HCT116 (cell line): ENCODE results near the gene ALDH3B1.

Experiments used
- CTCF ChIP-seq, 3 experiments: fragments of 200-600 bp in 1 of 3; sonication (generic) in 1 of 3; IDR thresholded peaks in 2 of 3; conservative IDR thresholded peaks in 1 of 3; 2 replicates each; pipeline ENCODE4 v1.5.1; 2012 to 2017; ENCODE audit warnings: low read depth in 2 of 3, low read length in 2 of 3, antibody characterized with exemption in 1 of 3, borderline replicate concordance in 1 of 3, control low read depth in 1 of 3, mild to moderate bottlenecking in 1 of 3, mixed read lengths in 1 of 3, mixed run types in 1 of 3, moderate library complexity in 1 of 3; ENCODE audit not compliant: insufficient read depth in 1 of 3
- EZH2 ChIP-seq: fragments of 200-600 bp; sonication (generic); IDR thresholded peaks from 2 replicates; pipeline ENCODE4 v1.6.1; 2017; ENCODE audit warnings: antibody characterized with exemption, mixed run types
- POLR2A ChIP-seq: IDR thresholded peaks from 2 replicates; pipeline ENCODE4 v1.7.0; 2011; ENCODE audit warnings: borderline replicate concordance; ENCODE audit not compliant: insufficient read depth, insufficient read length; ENCODE audit errors: extremely low read depth
- POLR2AphosphoS5 ChIP-seq: IDR thresholded peaks from 2 replicates; pipeline ENCODE4 v1.6.1; 2011; ENCODE audit warnings: mild to moderate bottlenecking, low read depth, low read length, moderate library complexity
- RAD21 ChIP-seq: IDR thresholded peaks from 2 replicates; pipeline ENCODE4 v1.6.1; 2012; ENCODE audit warnings: low read depth, mild to moderate bottlenecking
- REST ChIP-seq: IDR thresholded peaks from 2 replicates; pipeline ENCODE4 v1.6.1; 2012; ENCODE audit warnings: low read depth
- SRF ChIP-seq: IDR thresholded peaks from 2 replicates; pipeline ENCODE4 v1.6.1; 2012; ENCODE audit warnings: low read depth

- TF ChIP-seq REST (no peak), POLR2AphosphoS5 (no peak), CTCF (IDR thresholded peaks at IDR 0.05 in 2 of 3, conservative IDR thresholded peaks at IDR 0.05 in 1 of 3; ENCODE audit: borderline replicate concordance in 1 of 3, insufficient read depth in 1 of 3, low read depth in 2 of 3, low read length in 2 of 3) (no peak), POLR2A (no peak), EZH2 (no peak), RAD21 (no peak), SRF (no peak)
Observed at GRCh38 chr11:67983951-67984350, 26.2 kb upstream of the ALDH3B1 start.
